Endothelial cell of umbilical vein (primary cell): ENCODE results near the gene TSPAN31. TPM values are rescaled to one million over a fixed set of nuclear protein-coding genes. Genes with fewer than 3 reads are reported as not detected.

Experiments
- BruUV-seq: library from RNA; stranded (reverse); fragments of 400-500 nt; replicated peaks from 2 replicates; lab custom pipeline; 2021; lab: Mats Ljungman, UMichigan
- CTCF ChIA-PET: fragments of 300-600, 350-600 bp; sonication (Branson Sonifier 250); formaldehyde crosslinking; loops from one replicate; lab custom pipeline; 2021; ENCODE audit warnings: antibody characterized with exemption, inconsistent platforms; lab: Charles Lee
- POLR2A ChIA-PET: fragments of 300-600, 350-600 bp; sonication (Branson Sonifier 250); formaldehyde crosslinking; loops from one replicate; lab custom pipeline; 2021; ENCODE audit warnings: antibody characterized with exemption, inconsistent platforms; lab: Charles Lee
- DNase-seq: peaks from one replicate; pipeline ENCODE4 v3.0.0-alpha.2; 2011; ENCODE audit warnings: low read depth, low spot score
- FAIRE-seq: peaks from 2 replicates; lab custom pipeline; 2011; peaks lifted over from hg19 to GRCh38; lab: Jason Lieb, UNC
- H2AFZ ChIP-seq: 2 replicates; pipeline ENCODE4 v1.6.0; 2012; ENCODE audit warnings: low read depth, low read length, control low read depth, inconsistent platforms
- H3K27ac ChIP-seq: 2 replicates; pipeline ENCODE4 v1.5.1; 2011; ENCODE audit warnings: low read depth, mild to moderate bottlenecking, control low read depth, low read length, moderate library complexity; ENCODE audit not compliant: insufficient read depth
- H3K27me3 ChIP-seq, 2 experiments: 2 replicates each; pipeline versions ENCODE4 v1.6.0 to v1.6.1; 2011; ENCODE audit warnings: low read length in 2 of 2, mixed read lengths in 1 of 2; ENCODE audit not compliant: control insufficient read depth in 2 of 2, insufficient read depth in 2 of 2
- H3K36me3 ChIP-seq, 2 experiments: 2 replicates in 1 of 2; 3 replicates in 1 of 2; pipeline ENCODE4 v1.5.1; 2011; ENCODE audit warnings: low read length in 2 of 2, mild to moderate bottlenecking in 1 of 2, moderate library complexity in 1 of 2; ENCODE audit not compliant: control insufficient read depth in 2 of 2, insufficient read depth in 2 of 2; ENCODE audit errors: extremely low read depth in 1 of 2
- H3K4me1 ChIP-seq: 3 replicates; pipeline ENCODE4 v1.5.1; 2011; ENCODE audit warnings: mild to moderate bottlenecking, low read length; ENCODE audit not compliant: control insufficient read depth, insufficient read depth; ENCODE audit errors: extremely low read depth
- H3K4me2 ChIP-seq: 2 replicates; pipeline ENCODE4 v1.6.1; 2011; ENCODE audit warnings: low read length, control low read depth, mixed read lengths; ENCODE audit not compliant: insufficient read depth
- H3K4me3 ChIP-seq, 3 experiments: fragments of 200-600 bp in 1 of 3; sonication (generic), shearing (Covaris generic) in 1 of 3; replicated peaks in 1 of 3; 2 replicates each; pipeline ENCODE4 v1.5.1; 2011 to 2016; ENCODE audit warnings: control low read depth in 3 of 3, low read length in 3 of 3, mild to moderate bottlenecking in 2 of 3, inconsistent platforms in 1 of 3, low read depth in 1 of 3, moderate library complexity in 1 of 3; ENCODE audit not compliant: insufficient read depth in 1 of 3
- H3K79me2 ChIP-seq: 2 replicates; pipeline ENCODE4 v1.6.0; 2012; ENCODE audit warnings: low read length, inconsistent platforms; ENCODE audit not compliant: control insufficient read depth, insufficient read depth
- H3K9ac ChIP-seq: replicated peaks from 2 replicates; pipeline ENCODE3; 2011; ENCODE audit warnings: low read length, control low read depth; ENCODE audit not compliant: insufficient read depth; ENCODE audit errors: extremely low read depth
- H3K9me1 ChIP-seq: replicated peaks from 3 replicates; pipeline ENCODE4 v1.6.0; 2011; ENCODE audit warnings: mild to moderate bottlenecking, low read length; ENCODE audit not compliant: control insufficient read depth, insufficient read depth; ENCODE audit errors: extremely low read depth
- H3K9me3 ChIP-seq: replicated peaks from 2 replicates; pipeline ENCODE4 v1.5.1; 2012; ENCODE audit warnings: low read length, inconsistent platforms; ENCODE audit not compliant: control insufficient read depth, insufficient read depth
- H4K20me1 ChIP-seq: replicated peaks from 2 replicates; pipeline ENCODE3; 2011; ENCODE audit warnings: mild to moderate bottlenecking, low read length; ENCODE audit not compliant: control insufficient read depth, insufficient read depth; ENCODE audit errors: extremely low read depth
- GATA2 ChIP-seq: IDR thresholded peaks from 2 replicates; pipeline ENCODE4 v1.7.0; 2011; ENCODE audit warnings: low read depth, mild to moderate bottlenecking, moderate library complexity, mixed read lengths, low read length; ENCODE audit not compliant: insufficient read length, insufficient read depth
- POLR2AphosphoS5 ChIP-seq: IDR thresholded peaks from 2 replicates; pipeline ENCODE4 v1.6.1; 2012; ENCODE audit warnings: low read depth, mild to moderate bottlenecking, control low read depth, low read length, moderate library complexity; ENCODE audit not compliant: insufficient read depth
- dilution Hi-C: fragments of 300-500 bp; cut with MboI; formaldehyde crosslinking; loops from one replicate; pipeline ENCODE4 v1.15.0; 2019; ENCODE audit warnings: low sequenced_read_pairs; ENCODE audit not compliant: extremely low pct_ligation_motif_present
- intact Hi-C: fragments of 100-400 bp; cut with micrococcal nuclease; formaldehyde crosslinking; loops from one replicate; pipeline ENCODE4 v1.10.0; 2022
- polyA plus RNA-seq, 4 experiments: library from polyadenylated mRNA; depleted of rRNA in 3 of 4; stranded (reverse) in 3 of 4; unstranded in 1 of 4; fragments of >200 nt; gene quantifications; 2 replicates each; pipeline versions ENCODE4 v1.2.1 to v1.2.3, GENCODE V29; 2011 to 2012; ENCODE audit warnings: missing spikeins in 1 of 4
- total RNA-seq: library from RNA; stranded (reverse); gene quantifications from 2 replicates; pipeline ENCODE4 v1.2.3, GENCODE V29; 2021
- TF ChIP-seq, protein P1 (sequence below), 2 donors: IDR thresholded peaks; 1 replicate in 1 of 2; 2 replicates in 1 of 2; pipeline ENCODE4 v1.5.1; 2011; ENCODE audit warnings: low read length in 2 of 2, mild to moderate bottlenecking in 2 of 2, moderate library complexity in 2 of 2, control low read depth in 1 of 2, inconsistent platforms in 1 of 2, low read depth in 1 of 2; ENCODE audit not compliant: insufficient read depth in 1 of 2; ENCODE audit errors: extremely low read depth in 1 of 2

Gene TSPAN31
- total and polyA plus RNA-seq, 2 donors (not counting 3 experiments of a cell fraction or from before 2014, with no cell fraction given) = 15.0 to 43.9 TPM

DNA sequence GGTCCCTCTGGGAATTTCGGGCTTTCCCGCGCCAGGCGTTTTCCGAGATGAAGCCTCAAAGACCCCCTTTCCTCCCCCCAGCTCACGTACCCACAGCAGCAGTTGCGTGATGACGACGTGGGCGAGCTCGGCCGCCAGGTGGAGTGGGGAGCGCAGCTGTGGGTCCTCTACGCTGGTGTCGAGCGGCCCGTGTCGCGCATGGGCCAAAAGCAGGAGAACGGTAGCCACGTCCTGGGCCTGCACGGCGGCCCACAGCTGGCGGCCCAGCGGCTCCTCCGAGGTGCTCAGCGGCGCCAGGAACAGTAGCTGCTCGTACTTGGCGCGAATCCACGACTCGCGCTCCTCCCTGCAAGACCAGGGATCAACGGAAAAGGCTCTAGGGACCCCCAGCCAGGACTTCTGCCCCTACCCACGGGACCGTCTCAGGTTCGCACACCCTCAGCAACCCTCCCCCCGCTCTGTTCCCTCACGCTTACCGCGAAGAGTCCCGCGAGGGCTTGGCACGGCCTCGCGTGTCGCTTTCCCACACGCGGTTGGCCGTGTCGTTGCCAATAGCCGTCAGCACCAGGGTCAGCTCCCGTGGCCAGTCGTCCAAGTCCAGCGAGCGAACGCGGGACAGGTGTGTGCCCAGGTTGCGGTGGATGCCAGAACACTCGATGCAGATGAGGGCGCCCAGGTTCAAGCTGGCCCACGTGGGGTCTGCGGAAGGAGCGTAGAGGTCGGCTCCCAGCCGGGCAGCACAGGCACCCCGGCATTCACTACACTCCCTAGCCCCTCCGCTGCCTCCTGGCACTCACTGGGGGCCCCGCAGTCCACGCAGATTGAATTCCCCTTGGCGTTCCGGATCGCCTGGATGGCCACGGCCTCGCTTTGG lies 17.7 kb upstream of the TSPAN31 start:
- Histone ChIP-seq H3K79me2 (no peaks in the 10 kb centered on the region), H2AFZ (peak overlapping the region; percentile 96), H3K9me3 (no peaks in the 10 kb centered on the region), H4K20me1 (no peaks in the 10 kb centered on the region), H3K4me3 (peak overlapping the region in 2 of 3 experiments; percentile 62 to 64), H3K27ac (no peak overlapping the region), H3K4me2 (peak overlapping the region; percentile 54), H3K27me3 (peaks cover 7 to 15% of the 10 kb centered on the region in 2 experiments), H3K4me1 (peaks cover 7% of the 10 kb centered on the region), H3K36me3 (no peaks in the 10 kb centered on the region), H3K9me1 (no peaks in the 10 kb centered on the region), H3K9ac (no peak overlapping the region)
- intact Hi-C loops = loop anchor here (1.0 kb wide), 4 partner anchors 25 to 178 kb away; partner anchors contain the start of genes CDK4, EEF1AKMT3, METTL1 and OS9
- FAIRE-seq (peak; percentile 38), DNase-seq (peak; percentile 34)
- ChIA-PET POLR2A (no interaction called here), CTCF (interaction anchor here (1.3 to 4.6 kb wide), 9 partner anchors 10 to 116 kb away, joined by 3 to 48 read pairs (median 6); partner anchors contain the start of genes AGAP2, ARHGEF25, CDK4 and EEF1AKMT3)
- BruUV-seq = TSS peak; percentile 18
- dilution Hi-C loops = no loop called here
- no peak for TF ChIP-seq GATA2
- no peak for TF ChIP-seq POLR2AphosphoS5
- TF ChIP-seq, protein P1, sequence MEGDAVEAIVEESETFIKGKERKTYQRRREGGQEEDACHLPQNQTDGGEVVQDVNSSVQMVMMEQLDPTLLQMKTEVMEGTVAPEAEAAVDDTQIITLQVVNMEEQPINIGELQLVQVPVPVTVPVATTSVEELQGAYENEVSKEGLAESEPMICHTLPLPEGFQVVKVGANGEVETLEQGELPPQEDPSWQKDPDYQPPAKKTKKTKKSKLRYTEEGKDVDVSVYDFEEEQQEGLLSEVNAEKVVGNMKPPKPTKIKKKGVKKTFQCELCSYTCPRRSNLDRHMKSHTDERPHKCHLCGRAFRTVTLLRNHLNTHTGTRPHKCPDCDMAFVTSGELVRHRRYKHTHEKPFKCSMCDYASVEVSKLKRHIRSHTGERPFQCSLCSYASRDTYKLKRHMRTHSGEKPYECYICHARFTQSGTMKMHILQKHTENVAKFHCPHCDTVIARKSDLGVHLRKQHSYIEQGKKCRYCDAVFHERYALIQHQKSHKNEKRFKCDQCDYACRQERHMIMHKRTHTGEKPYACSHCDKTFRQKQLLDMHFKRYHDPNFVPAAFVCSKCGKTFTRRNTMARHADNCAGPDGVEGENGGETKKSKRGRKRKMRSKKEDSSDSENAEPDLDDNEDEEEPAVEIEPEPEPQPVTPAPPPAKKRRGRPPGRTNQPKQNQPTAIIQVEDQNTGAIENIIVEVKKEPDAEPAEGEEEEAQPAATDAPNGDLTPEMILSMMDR (IDR thresholded peaks at IDR 0.05; ENCODE audit: extremely low read depth in 1 of 2, insufficient read depth in 1 of 2, low read depth in 1 of 2, low read length in 2 of 2) = peak; percentile 27 to 62
